ENCODE measurements around the gene LRRC71.

LRRC71 gene

DNA sequence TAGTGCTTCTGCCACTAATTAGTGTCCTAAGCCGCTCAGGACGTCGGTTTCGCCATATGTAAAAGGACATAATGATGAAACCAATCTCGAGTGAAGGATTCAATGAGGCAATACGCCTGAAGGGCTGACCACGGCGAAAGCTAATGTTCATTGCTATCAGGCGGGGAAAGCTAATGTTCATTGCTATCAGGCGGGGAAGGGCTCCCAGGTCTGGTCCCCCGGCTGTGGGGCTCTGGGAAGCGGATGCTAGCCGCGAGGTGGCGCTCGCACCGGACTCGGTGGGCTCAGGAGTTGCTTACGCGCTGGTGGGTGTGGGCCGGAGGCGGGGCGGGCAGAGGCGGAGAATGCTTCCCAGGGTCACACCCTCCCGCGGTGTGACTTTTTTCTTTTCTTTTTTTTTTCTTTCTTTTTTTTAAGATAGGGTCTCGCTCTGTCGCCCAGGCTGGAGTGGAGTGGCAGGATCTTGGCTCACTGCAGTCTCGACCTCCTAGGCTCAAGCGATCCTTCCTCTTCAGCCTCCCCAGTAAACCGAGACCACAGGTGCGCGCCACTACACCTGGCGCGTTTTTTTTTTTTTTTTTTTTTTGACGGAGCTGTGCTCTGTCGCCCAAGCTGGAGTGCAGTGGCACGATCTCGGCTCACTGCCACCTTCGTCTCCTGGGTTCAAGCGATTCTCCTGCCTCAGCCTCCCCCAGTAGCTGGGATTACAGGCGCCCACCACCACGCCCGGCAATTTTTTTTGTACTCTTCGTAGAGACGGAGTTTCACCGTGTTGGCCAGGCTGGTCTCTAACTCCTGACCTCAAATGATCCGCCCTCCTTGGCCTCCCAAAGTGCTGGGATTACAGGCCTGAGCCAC is 28.0 kb upstream of the LRRC71 start:
- peak; percentile 81 for DNase-seq (ENCODE audit: low read depth)

DNA sequence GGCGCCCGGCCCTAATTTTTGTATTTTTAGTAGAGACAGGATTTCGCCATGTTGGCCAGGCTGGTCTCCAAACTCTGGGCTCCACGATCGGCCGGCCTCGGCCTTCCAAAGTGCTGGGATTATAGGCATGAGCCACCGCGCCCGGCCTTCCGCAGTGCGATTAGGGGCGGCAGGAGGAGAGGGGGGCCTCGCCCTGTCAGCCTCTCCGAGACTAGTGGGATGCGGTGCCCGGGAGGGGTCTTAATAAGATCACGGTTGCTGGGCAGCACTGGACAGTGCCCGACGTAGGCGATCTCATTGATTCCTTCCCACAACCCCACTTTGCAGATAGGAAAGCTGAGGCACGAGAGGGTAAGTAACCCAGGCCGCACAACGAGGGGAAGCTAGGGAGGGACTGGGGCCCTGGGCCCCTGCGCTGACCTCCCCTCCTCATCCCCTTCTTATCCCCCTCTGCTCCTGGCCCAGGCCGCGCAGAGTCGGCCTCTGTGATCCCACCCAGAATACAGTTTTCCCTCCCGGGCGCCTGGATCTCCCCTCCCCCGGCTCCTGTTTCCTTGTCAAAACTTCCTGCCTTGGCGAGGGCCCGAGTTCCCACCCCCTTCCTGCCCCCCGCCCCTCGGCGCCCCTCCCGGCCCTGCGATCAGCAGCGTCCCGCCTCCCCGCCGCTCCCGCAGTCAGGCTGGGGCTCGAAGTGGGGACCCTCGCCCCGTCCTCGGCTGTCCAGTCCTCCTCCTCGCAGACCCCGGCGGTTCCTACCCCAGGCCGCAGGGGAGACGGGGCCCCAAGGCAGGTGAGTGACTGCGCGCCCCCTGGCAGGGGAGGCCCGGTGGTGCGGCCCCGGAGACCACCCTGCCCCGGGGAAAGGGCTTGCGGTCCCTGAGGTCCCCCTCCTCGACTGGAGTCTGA is 27.1 kb upstream of the LRRC71 start, which contains the start of gene PEAR1:
TSS of gene PEAR1 (plus strand) at position 671 of the 906 bp plus-strand sequence. CDS start 10,209 bp downstream, outside the sequence.
- no peak for DNase-seq (ENCODE audit: low read depth)

DNA sequence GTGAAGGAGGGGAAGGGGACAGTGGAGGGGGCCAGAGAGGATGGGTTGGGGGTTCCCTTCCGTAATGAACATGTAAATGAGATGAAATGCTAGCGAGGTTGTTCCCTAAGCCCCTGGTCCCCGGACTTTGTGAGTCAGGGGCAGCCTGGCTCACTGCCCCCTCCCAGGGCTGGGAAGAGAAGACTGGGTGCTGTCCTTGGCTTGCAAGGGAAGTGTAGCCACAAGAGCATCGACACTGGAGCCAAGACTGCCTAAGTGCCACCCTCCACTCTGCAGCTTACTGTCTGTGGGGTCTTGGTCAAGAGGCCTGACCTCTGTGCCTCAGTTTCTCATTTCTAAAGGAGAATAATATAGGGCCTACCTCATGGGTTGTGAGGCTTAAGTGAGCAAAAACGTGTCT is 26.4 kb upstream of the LRRC71 start:
- no peak for DNase-seq (ENCODE audit: low read depth)

DNA sequence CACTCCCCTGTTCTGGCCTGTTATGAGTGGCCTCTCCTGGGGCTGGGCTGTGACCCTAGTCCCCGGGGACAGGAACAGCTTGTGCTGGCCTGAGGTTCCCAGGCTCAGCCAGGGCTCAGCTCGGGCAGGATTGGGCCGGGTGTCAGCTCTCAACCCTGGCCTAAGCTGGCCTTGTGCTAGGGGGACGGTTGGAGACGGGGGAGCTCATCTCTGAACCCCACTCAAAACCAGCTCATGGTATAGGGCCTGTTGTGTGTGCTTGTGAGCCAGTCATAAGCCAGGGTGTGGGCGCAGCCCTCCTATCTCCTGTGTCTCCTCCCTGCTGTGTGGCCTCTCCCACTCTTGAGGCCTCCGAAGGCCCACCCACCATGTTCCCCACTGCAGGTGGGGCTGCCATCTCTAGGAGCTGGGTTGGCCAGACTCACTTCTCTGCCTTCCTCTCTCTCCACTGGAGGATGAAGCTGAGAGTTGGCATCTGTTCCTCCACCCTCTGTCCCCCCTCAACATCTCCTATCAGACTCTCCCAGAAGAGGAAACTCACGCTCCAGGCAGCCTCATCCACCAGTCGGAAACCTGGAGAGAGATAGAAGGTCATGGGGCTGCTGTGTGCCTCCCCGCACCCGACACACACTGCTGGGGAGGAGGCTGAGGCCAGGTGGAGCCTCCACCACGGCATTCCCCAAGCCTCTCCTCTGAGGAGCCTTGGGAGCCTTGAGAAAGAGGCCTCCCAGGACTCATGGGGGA is 25.5 kb upstream of the LRRC71 start:
- no peak for DNase-seq (ENCODE audit: low read depth)

DNA sequence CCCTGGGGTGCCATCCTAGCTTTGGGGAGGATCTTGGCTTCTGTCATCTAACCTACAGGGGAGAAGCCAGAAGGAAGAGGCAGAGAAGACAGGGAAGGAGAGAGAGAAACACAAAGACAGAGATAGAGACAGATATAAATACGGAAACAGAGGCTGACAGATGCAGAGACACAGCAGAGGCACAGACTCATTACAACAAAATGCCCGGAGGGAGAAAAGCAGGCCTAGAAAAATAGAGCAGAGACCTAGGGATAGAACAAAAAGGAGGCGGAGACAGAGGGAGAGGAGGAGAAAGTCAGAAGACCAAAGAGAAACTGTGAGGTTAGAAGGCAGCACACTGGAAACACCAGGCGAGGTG is 25.0 kb upstream of the LRRC71 start:
- no peak for DNase-seq (ENCODE audit: low read depth)

DNA sequence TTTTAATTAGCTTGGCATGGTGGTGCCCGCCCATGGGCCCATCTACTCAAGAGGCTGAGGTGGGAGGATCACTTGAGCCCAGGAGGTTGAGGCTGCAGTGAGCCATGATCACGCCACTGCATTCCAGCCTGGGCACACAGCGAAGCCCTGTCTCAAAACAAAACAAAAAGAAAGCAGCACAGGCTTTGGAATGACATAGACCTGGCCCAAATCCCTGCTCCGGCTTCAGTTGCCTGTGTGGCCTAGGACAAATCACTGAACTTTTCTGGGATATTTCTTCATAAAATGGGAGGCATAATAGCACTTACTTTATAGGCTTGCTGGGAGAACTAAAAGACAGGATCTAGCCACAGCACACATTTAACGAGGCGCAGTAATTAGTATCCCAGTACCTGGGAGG is 24.5 kb upstream of the LRRC71 start:
- DNase-seq (ENCODE audit: low read depth), result no peak

DNA sequence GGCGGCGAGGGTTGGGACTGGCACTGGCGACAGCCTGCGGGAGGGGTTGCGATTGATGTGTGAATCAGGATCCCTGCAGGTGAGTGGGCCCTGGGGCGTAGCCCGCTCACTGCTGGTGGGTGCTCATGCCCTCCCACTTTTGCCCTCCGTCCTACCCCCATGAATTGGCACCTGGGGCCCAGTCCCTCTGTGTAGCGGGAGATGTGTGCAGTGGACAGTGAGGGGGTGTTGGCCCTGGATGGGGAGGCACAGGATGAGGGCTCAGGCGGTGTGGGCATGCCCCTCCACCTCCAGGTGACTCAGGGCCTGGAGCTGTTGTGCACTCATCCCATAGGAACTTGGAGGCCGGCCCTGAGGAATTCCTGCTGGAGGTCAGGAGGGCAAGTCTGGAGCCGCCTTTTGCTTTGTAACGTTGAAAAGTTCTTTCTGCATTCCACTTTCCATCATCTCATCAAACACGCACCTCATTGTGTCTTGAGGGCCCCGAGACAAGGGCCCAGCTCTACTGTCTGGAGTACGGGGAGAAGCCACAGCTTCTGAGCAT is 23.9 kb upstream of the LRRC71 start:
- no peak for DNase-seq (ENCODE audit: low read depth)

DNA sequence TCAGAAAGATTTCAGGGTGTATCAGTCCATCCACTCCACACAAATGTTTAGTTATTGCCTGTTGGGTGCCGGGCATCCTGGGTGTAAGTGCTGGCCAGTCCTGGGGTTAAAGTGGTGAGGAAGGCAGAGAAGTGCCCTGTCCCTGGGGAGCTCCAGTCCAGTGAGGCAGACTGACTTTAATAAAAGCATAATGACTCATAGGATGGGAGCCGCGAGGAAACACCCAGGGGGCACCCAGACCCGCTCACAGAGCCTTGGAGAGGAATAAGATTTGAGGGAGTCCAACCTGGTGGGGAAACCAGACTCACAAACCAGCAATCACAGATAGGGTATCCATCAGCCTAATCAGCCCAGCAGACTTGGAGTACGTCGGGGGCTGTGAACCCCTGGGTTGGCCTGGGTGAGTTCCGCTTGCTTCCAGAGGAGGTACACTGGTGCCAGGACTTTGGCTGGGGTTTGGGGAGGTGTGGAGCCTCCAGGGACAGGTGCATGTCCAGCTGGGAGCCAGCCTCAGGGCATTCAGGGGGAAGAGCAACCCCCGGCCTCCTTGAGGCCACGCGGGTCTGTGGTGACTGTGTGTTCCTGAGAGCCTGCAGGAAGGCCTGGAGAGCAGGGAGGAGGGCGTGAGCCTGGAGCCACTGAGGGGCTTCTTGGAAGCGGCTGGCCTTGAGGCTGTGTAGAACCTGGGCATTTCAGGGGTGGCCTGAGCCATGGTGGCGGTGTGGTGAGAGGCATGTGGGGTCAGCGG is 23.2 kb upstream of the LRRC71 start:
- DNase-seq (ENCODE audit: low read depth), result no peak

DNA sequence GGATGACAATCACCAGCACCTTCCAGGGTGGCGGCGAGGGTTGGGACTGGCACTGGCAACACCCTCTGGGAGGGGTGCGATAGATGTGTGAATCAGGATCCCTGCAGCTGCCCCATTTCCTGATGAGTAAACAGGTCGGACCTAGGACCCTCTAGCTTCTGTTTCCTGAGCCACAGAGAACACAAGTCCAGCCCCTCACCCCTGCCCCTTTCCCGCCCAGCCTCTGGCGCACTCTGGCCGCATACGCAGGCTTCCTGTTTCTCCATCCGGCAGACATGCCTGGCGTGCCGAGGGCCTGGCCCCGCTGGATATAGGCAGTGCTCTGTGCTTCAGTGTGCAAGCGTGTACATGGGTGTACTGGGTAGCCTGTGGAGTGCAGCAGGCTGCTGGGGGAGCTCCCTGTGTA is 22.3 kb upstream of the LRRC71 start:
- DNase-seq (ENCODE audit: low read depth), result no peak

DNA sequence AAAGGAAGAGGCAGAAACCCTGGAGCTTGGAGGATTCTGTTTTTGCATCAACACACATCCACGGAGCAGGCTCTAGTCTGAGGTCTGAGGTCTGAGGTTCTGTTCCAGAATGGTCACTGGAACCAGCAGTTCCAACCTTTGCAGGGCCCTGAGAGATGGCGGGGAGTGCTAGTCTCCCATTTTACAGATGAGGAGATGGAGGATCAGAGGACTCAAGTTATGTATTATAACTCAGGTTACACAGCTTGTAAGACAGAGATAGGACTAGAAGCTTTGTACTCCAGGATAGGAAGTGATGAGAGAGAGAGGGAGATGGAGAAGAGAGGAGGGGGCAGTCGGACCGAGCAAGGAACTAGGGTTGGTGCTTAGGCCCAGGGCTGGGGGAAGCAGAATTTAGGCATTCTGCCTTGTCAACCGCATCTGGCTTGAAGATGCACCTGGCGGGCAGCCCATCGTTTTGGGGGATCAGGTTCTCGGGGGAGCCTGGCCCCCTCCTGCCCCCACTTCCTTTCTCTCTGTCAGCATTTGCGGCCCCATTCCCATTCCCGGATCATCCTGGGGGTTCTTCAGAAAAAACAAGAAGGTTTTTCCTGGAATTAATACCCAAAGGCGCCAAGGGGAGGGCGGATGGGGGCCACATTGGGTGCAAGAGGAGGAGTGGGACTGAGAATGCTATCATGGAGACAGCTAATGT is 21.3 kb upstream of the LRRC71 start:
- no peak for DNase-seq (ENCODE audit: low read depth)

DNA sequence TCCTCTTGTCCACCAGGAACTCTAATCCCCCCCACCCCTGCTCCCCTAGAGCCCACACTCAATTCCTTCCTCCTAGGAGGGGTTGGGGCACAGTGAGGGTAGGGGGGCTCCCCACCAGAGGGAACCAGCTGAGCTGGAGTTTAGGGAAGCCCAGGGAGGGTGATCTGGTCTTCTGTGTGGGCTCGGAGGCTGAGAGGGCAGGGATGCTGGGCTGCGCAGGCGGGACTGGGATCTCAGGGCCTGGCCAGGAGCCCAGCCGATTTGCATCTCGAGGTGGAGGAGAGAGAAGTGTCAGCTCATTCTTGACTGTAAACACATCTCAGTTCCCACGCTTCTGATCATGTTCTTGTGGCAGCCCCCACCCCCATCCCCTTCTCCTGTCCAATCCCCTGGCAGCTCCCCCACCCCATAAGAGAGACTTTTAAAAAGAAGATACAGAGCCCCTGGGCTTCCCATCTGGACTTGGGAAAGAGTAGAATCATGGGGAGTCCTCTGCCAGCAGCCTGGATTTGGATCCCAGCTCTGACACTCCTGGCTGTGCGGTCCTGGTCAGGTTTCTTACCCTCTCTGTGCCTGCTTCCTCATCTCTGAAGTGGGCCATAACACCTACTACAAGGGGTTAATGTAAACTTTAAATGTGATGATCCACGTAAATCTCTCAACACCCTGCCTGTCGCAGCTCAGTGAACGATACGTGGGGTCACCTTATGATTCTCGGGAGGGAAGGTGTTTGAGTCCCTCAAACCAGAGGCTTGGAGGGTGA is 20.3 kb upstream of the LRRC71 start:
- DNase-seq (ENCODE audit: low read depth), result no peak

DNA sequence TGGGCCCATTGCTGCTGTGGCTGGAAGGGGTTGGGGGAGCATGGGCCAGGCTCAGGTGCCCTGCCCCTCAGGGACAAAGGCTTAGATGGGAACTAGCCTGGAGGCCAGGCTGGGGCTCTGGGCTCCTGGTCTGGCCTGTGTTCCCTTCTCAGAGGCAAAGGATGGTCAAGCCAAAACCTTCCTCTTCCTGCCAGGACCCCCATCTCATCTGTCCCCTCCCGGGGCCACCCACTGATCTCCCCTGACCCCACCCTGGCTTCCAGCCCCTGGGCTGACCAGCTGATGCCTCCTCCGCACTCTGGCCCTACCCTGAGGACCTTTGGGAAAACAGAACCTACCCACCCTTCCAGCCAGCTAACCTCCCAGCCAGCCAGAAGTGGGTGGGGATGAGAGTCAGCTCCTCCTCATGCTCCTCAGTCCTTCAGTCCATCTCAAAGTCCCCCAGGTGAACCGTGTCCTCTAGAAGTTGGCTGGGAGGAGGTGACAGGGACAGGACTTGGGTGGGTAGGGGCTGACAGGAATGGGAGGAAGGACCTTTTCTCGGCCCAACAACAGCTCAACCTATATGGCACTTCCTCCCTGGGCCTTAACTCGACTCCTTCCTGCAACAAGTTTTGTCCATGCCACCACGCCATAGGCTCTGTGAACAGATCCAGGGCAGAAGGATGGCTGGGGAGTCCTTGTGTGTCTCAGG is 19.4 kb upstream of the LRRC71 start:
- DNase-seq (ENCODE audit: low read depth), result no peak

DNA sequence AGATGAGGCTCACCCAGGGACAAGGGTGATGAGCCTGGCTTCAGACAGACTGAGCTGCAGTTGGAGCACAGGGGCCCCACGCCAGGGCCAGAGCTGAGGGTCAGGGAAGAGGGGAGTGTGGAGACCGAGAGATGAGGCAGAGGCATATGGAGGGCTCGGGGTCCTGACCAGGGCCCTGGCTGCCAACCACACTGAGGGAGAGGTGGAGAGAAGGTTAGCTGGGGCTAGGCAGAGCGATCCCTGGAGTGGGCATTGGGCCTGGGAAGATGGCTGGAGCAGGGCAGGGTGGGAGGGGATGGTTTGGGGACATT is 18.9 kb upstream of the LRRC71 start:
- DNase-seq (ENCODE audit: low read depth), result no peak

DNA sequence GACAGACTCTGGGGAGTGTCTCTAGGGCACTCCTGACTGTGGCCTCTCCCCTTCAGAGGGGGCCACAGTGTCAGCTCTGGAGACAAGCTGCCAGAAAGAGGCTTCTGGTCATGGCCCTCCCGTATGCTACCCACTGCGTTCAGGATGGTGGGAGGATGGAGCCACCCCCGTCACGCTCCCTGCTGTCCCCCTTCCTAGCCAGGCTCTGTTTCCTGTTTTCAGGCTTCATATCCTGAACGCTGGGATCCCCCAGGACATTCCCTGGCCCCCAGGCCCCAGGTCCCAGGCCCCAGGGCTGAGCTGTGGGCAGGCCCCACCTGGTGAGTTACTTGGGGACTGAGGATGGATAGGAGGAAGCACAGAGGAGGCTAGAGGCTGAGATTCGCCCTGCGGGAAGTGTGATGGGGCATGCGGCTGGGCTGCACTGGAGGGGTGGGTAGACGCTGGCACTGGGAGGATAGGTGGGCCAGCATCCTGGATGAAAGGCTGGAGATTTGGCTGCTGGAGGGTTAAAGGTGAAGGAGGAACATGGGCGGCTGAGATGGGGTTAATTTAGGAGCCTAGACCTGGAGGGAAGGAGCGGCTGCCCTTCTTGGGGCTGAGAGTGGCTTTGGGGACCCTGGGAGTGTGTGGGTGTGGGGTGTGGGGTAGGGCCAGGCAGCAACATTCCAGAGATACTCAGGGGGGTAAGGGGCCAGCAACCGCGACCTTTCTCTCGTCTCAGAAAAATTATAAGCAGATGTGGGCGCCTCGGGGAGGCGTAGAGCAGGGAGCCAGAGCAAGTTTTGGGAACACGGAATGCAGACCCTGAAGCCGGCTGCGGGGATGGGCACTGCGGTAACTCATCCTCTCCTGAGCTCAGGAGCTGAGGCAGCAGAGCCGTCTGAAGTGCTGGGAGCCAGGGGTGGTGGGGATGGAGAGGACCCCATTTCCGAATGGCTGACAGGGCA is 18.2 kb upstream of the LRRC71 start:
- no peak for DNase-seq (ENCODE audit: low read depth)

DNA sequence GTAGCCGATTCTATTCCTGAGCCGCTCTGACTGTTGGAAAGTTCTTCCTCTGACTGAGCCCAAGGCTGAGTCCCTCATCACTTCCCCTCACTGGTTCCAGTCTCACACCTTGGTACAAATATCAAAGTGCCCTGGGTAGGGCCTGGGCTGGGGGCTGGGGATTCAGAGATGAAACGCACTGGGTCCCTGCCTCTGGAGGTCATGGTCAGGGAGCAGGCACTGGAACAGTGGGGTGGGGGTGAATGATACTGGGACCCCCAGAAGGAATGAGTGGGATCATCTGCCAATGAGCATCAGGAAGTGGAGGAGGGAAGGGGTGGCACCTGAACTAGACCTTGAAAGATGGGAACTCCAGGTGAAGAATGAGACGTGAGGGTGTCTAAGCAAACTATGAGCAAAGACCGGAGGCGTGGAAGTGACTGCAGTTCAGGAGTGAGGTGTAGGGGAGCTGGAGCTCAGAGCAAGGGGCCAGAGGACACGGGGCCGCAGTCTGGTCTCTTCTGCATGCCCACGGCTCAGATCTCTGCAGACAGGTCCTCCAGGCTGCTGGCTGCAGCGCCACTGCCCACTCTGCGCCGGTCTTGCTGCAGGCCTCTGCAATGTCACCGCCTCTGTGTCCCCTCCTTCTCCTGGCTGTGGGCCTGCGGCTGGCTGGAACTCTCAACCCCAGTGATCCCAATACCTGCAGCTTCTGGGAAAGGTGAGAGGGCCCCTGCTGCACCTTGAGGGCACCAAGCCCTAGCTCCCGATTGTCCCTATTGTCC is 16.9 kb upstream of the LRRC71 start:
- no peak for DNase-seq (ENCODE audit: low read depth)

DNA sequence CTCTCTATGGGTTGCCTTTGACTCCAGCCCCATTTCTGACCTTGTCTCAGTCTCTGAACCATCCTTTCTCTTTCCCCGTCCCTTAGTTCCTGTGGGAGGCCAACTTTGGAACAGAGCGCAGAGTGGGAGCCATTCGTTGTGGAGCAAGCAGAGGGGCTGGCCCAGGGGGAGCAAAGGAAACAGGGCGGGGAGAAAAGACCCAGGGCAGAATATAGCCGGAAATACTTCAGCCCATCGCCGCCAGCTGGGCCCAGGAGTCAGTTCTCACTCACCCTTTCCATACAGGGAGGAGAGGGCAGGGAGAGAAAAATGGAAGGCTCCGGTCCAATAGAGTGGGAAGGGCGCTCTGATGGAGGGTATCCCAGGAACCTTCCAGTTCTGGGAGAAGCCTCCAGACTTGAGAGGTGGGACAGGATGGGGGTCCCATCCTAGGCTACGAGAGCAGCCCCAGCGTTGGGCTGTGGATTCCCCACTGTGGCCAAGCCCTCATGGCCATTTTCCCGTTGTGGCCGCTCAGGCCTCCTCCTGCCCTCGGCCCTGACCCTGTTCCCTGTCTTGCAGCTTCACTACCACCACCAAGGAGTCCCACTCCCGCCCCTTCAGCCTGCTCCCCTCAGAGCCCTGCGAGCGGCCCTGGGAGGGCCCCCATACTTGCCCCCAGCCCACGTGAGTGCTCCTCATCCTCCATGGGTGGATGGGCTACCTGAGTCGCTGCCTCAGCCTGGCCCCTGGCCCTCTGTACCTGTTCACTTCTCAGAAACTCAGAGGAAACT is 16.1 kb upstream of the LRRC71 start:
- DNase-seq (ENCODE audit: low read depth), result no peak

DNA sequence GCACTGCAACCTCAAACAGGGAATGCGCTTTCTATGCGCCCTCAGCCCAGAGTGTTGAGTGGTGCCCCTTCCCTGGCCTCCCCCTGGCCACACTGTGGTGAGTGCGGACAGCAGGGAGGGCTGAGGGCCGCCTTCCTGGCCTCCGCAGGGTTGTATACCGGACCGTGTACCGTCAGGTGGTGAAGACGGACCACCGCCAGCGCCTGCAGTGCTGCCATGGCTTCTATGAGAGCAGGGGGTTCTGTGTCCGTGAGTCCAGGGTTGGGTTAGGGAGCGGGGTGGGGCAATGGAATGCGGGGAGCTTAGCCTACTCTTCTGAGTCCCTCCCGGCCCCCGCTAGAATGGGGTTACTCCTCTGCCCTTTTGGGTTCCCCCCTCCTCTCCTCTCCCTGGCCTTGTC is 15.3 kb upstream of the LRRC71 start:
- DNase-seq (ENCODE audit: low read depth), result no peak

Data from stimulated activated CD8-positive, alpha-beta memory T cell treated with anti-CD3 and anti-CD28 coated beads, Interleukin-4, amount 100 ng/mL, for 24 hours (primary cell).